Anterior cingulate cortex (tissue), 58 donors: ENCODE results near the gene SERPINE3.

ENCODE experiments used
- DNase-seq, 58 donors: peaks; one replicate each; lab custom pipeline; 2025; lab: John Stamatoyannopoulos, UW

SERPINE3 gene

DNA sequence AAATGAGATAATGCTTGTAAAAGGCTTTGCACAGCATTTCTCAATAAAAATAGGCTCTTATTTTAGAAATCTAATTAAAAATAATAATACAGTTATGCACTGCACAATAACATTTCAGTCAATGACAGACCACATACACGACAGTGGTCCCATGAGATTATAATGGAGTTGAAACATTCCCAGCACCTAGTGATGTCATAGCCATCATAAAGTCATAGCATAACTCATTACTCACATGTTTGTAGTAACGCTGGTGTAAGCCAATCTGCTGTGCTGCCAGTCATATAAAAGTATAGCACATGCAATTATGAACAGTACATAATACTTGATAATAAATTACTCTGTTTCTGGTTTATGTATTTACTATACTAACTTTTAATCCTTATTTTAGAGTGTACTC, 12.7 kb upstream of the SERPINE3 start:
- no peak for DNase-seq

DNA sequence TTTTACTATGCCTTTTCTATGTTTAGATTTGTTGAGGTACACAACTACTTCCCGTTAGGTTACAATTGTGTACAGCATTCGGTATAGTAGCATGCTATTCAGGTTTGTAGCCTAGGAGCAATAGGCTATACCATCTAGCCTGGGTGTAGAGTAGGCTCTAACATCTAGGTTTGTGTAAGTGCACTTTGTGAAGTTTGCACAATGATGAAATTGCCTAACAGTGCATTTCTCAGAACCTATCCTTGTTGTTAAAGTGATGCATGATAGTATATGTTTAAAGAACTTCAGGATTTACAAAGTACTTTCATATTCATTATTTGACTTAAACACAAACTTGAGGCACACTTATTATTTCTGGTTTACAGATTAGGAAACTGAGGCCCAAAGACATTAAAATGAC, 11.5 kb upstream of the SERPINE3 start:
- DNase-seq = no peak

DNA sequence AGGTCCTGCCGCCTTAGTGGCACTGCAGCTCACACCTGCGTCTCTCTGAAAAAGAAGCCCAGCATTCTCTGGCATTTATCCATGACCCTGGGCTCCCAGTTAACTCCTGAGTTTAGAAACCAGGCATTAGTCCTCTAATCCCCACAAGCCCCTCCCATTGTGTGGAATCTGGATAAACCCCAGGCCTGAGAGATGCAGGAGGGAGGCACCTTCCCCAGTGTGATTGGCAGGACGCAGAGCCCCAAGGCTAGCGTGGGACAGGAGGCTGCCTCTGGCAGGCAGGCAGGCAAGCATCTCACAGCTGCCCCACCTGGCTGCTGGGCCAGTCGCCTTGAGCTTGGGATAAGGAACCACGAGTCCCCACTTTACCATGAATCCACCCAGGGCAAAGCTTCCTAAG, 11.0 kb upstream of the SERPINE3 start:
- no peak for DNase-seq

DNA sequence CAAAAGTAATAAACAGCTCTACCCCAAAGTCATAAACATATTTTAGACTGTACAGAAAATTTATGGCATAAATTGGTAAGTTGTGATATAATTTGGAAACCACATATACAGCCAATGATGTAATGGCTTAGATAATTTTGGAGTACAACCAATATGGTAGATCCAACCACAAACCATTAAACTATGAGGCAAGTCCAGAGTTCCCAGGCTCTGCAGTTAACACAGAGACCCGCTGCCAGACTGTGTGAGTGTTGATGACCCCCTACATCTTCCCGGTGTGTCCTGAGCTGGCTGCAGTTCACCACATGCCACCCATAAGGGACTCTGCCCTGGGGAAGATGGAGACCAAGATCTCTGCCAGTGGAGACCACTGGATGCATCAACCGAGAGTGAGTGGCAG, 9.9 kb upstream of the SERPINE3 start:
- DNase-seq = no peak

DNA sequence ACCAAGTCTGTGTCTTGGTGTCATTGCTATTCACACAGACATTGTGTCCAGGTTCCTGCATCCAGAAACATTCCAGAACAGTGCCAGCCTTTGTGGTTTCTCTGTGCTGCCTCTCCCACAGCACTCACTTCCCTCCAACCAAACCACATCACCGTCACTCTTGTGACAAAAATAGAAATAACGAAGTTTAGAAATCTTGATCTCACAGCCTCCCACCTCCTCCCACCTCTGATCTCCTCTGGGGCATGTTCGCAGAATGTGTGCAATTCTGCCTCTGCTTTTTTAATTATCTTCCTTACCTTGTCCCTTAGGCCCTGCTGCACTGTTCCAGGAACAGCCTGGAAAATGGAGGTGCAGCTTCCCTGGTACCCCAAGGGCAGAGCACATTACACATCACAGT, 8.7 kb upstream of the SERPINE3 start:
- DNase-seq = peak in 6 of 58 donors; percentile 13 to 53 (median 30)

DNA sequence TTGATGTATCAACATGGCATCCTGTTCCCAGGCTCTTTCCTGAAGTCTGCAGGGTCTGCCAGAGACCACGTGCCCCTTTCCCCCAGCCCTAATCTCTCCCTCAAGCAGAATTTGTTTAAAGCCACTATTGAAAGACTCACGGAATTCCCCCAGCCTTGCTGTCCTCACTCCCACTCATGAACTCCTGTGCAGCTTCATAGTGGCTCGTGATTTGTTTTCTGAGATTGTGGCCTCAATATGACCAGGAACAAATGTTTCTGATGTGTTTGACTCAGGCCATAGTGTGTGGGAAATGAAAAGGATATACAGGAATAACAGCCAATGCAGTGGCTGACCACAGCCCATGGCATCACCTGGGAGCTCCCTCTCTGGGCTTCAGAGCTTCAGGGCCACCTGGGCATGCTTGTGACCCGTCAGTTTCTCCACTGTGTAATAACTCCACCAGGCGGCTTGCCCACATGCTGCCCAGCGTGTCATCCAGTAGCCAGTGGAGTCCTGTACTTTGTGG, 8.1 kb upstream of the SERPINE3 start:
- no peak for DNase-seq

DNA sequence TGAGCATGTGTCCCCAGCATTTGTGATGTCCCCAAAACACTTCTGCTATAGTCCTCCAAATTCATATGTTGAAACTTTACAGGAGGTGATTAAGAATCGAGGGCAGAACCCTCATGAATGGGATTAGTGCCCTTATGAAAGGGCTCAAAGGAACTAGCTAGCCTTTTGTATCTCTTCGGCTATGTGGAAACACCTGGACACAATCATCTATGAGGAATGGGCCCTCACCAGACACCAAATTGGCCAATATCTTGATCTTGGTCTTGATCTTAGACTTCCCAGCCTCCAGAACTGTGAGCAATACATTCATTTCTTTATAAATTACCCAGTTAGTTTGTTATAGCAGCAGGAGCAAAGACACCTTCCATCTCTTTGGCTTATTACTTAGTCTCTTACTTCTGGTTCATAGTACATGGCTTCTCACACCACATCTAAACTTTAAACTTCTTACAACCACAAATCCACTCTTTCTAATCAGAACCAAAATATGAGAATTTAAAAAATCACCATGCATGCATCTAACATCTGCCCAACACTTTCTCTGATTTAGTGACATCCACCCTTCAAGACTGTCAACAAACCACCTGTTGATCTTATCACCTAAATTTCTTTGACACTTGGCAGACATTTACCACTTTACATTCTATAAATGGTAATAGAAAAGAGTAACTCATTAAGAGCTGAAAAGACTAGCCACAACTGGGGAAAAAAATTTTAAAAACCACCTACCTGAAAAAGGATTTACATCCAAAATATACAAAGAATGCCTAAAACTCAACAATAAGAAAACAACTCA, 6.7 kb upstream of the SERPINE3 start:
- DNase-seq = no peak

DNA sequence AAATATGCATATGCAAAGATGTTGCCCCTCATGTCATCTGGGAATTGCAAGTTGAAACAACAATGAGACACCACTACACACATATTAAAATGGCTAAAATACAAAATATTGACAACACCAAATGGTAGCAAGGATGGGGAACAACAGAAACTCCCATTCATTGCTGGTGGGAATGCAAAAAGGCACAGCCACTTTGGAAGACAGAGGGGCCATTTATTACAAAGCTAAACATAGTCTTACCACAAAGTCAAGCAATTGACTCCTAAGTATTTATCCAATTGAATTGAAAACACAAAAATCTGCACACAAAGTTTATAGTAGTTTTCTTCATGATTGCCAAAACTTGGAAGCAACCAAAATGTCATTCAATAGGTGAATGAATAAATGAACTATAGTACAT, 6.1 kb upstream of the SERPINE3 start:
- no peak for DNase-seq

DNA sequence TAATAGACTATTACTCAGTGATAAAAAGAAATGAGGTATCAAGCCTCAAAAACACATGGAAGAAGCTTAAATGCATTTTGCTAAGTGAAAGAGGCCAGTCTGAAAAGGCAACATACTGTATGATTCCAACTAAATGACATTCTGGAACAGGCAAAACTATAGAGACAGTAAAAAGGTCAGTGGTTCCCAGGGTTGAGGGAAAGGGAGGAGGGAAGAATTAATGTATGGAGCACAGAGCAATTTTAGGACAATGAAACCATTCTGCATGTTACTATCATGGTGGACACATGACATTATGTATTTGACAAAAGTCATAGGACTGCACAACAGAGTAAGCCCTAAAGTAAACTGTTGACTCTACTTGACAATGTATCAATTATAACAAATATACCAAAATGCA, 5.7 kb upstream of the SERPINE3 start:
- no peak for DNase-seq

DNA sequence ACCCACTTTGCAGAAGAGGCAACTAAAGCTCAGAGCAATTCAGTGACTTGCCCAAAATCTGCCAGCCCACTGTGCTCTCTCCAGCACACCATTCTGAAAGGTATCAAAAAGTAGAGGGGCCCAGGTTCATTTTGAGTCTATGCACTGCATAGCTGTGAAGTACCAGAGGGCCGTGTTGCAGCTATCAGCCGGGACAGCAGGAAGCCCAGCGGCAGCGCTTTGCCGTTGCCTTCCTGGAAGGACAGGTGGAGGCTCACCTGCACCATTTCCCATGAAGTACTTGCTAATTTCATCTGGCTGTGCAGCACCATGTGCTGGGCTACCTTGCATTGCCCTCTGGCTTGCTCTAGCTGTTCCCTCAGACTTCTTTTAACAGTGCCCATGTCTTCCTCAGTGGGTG, 2.7 kb upstream of the SERPINE3 start:
- no peak for DNase-seq

DNA sequence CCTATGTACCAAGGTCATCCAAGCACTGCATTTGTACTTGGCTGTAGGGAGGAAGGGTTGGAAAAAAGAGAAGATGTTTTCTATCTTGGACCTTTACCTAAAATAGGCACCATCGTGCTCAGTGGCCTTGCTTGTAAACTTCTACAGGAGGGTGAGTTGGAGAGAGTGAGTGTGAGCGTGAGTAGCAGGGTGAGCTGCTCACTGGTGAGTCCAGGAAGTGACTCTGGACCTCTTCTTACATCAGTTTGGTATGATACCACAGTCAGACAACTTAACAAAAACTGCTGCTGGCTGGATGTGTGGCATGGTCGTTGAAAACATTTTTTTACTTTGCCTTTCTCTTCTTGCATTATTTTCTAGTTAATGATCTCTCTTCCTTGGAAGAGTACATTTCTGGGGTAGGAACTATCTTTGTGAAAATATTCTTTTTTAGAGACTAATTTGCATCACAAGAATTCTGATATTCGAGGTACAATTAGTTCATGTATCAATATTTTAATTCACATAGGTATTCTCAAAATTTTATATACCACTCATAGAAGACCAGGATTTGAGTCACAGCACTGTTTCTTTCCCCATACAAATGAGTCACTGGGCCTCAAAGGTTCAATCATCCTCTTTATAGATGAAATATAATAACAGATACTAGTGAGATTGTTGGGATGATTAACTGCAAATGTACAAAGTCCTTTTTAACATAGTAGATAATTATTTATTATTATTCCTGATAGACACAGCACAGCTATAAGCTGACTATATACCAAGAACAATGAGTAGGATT, 651 bp downstream of the SERPINE3 start:
- DNase-seq = no peak

DNA sequence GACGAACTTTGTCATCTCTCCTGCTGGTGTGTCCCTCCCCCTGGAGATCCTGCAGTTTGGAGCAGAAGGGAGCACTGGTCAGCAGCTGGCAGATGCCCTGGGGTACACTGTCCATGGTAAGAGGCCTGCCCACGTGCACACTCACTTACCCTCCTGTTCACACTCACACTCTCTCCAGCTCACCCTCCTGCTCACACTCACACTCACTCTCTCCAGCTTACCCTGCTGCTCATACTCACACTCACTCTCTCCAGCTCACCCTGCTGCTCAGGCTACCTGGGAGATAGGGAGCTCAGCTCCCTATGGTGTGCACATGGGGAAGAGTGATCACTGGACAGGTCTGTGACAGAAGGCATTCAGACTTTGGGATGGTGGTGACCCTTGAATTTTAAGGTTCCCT, 1.7 kb downstream of the SERPINE3 start:
- no peak for DNase-seq

DNA sequence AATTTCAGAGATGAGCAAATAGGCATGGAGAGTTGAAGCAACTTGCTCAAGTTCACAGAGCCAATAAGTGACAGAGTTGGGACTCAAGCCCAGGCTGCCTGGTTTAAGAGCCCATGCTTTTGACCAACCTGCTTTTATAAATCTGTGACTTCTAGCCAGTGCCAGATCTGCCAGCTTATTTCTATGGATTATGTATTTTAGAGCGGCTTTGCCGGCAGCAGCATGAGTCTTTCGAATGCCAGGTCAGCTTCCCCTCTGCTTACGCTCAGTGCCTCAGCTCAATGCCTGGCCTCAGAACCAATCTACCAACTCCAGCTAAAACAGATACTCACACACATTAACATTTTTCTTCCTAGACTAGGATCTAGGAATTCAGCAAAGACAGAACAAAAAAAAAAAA, 2.3 kb downstream of the SERPINE3 start:
- no peak for DNase-seq

DNA sequence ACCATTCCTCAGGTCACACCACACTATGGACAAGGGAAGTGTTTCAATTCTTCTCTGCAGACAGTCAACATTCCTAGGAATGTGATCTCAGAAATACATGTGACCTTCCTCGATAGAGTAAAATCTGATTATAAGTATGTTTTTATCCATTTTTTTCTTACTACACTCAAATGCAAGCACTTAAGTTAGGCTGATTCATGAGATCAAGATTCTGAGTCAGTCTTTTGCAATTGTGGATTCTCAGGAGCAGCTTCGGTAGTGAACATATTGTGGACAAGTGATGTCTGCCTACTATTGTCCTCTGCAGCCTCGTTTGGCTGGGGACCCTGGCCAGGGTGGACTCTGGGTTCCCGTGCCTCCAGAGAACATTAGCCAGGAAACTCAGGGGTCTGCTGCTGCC, 3.2 kb downstream of the SERPINE3 start:
- DNase-seq = no peak

DNA sequence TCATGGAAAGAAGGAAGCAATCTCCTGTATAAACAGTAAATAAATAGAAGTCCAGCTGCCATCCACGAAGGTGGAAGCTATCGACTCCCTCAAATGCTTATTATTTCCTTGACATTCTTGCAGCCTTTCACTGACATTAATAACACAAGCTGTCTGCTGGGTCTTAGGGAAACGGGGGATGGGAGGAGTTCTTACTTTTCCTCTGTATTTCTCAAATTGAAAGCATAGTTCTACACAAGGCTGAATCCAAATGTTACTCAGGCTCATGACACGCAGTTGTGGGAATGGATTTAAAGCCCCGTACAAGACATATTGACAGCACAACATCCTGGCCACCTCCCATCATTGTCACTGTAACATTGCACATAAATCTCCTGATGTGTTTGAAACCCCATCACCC, 4.0 kb downstream of the SERPINE3 start:
- no peak for DNase-seq

DNA sequence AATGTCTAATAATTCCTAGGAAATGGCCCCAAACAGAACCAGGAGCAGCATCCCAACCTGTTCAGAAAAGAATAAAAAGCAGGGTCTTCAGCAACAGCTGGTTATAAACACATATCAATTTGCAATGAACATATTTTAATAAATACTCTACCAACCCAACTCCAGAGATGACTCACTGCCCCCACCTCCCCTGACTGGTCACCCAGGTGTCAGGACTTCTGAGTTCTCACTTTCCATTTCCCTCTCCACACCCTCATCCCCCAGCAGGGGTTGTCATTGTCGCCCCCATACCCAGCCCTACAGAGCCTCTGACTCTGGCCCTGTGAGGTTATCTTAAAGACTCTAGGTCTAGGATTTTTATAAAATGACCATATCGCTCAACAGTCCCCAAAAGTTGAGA, 6.9 kb downstream of the SERPINE3 start:
- no peak for DNase-seq

DNA sequence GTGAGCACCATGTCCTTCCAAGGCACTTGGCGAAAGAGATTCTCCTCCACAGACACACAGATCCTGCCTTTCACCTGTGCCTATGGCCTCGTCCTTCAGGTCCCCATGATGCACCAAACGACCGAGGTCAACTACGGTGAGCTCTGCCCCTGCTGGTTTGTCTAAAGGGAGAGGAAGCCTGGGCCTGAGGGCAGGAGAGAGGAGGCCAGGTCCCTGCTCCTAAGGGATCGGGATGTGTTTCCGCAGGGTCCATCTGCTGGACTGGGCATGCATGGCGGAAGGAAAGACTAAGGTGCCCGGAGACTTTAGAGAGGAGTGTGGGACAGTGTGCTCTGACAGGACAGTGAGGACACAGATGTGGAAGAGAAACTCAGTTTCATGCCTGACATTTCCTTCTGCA, 7.6 kb downstream of the SERPINE3 start:
- DNase-seq = no peak

DNA sequence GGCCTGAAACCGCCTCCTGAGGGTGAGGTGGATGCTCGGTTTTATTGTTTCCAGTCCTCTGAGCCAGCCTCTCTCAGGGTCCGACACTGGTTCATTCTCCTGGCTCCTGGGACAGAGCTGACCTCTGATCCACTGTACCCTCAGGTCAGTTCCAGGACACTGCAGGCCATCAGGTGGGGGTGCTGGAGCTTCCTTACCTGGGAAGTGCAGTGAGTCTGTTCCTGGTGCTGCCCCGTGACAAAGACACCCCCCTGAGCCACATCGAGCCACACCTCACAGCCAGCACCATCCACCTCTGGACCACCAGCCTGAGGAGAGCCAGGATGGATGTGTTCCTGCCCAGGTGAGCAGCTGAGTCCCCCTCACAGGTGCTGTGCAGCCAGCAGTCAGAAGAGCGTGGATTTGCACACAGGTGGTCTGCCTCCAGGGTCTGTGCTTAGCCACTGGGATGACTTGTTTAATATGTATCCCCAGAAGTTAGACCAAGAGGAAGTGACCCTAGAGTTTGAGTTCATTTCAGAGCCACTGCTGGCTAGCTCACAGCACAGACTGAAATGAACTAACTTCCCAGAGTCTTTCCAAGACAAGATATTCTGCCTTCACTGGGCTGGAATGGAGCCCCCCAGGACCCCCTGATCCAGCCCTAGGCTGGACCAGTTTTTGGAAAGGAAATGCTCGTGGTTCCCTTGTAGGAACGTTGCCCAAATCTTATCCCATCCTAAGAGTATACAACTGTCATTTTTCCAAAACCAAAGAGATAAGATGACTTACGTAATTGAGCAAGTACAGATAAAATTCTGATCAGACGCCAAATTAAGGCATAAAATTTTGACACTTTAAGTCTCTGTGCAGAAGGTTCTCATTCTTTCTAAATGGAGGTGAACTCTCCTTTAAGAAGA, 8.8 kb downstream of the SERPINE3 start:
- DNase-seq = no peak

DNA sequence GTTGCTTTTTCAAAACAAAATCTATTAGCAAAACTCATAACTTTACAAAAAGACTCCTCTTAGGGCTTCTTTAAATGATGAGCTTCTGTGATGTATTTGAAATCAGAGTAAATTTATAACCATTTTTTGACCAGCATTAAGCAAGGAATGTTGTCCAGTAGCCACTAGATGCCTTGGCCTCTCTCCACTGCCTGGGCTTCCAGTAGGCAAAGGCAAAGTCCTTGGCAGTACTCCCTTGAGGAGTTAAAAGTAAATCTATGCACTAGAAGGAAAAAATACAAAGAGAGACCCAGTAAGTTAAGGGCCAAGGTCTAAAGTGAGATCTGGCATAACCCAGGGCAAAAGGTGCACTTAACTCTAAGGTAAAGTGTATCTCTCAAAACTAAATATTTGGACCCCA, 9.5 kb downstream of the SERPINE3 start:
- DNase-seq = no peak

DNA sequence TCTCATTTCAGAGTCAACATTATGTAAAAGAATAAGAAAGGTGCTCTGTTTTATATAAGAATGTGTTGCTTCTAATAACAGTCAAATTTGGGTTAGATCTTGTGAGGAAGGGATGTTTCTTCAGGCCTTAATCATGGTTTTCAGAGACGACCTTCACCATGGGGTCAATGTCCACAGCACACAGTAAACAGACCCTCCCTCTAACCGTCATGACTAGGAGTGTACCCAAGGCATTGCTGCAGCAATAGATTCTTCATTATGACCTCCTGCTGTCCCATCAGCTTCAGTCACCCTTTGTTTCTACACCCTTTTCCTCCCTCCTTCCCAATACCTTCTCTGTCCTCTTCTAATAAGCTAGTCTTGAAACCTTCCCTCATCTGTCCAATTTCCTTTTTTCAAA, 15.7 kb downstream of the SERPINE3 start:
- DNase-seq = no peak
